Endothelial cell of umbilical vein (primary cell): ENCODE measurements around the gene SNX33.

Experiments used
- EZH2 ChIP-seq: IDR thresholded peaks from 2 replicates; pipeline ENCODE4 v1.6.1; 2012; ENCODE audit warnings: borderline replicate concordance, low read depth, mild to moderate bottlenecking, moderate library complexity, low read length, inconsistent platforms; ENCODE audit not compliant: severe bottlenecking
- FOS ChIP-seq: IDR thresholded peaks from 2 replicates; pipeline ENCODE4 v1.6.1; 2011; ENCODE audit warnings: mild to moderate bottlenecking, low read length, moderate library complexity, borderline replicate concordance; ENCODE audit not compliant: insufficient read depth
- GATA2 ChIP-seq: IDR thresholded peaks from 2 replicates; pipeline ENCODE4 v1.7.0; 2011; ENCODE audit warnings: low read depth, mild to moderate bottlenecking, moderate library complexity, mixed read lengths, low read length; ENCODE audit not compliant: insufficient read length, insufficient read depth
- JUN ChIP-seq: IDR thresholded peaks from 2 replicates; pipeline ENCODE4 v1.6.1; 2011; ENCODE audit warnings: borderline replicate concordance, low read depth; ENCODE audit not compliant: insufficient read length, insufficient read depth
- MYC ChIP-seq: IDR thresholded peaks from one replicate; pipeline ENCODE4 v1.6.1; 2011; ENCODE audit warnings: mild to moderate bottlenecking, low read depth, low read length
- POLR2A ChIP-seq: IDR thresholded peaks from 2 replicates; pipeline ENCODE4 v1.6.1; 2012; ENCODE audit warnings: low read depth, mild to moderate bottlenecking, control low read depth, low read length
- POLR2AphosphoS5 ChIP-seq: IDR thresholded peaks from 2 replicates; pipeline ENCODE4 v1.6.1; 2012; ENCODE audit warnings: low read depth, mild to moderate bottlenecking, control low read depth, low read length, moderate library complexity; ENCODE audit not compliant: insufficient read depth
- TF ChIP-seq, protein P1 (sequence below), 2 donors: IDR thresholded peaks; 1 replicate in 1 of 2; 2 replicates in 1 of 2; pipeline ENCODE4 v1.5.1; 2011; ENCODE audit warnings: low read length in 2 of 2, mild to moderate bottlenecking in 2 of 2, moderate library complexity in 2 of 2, control low read depth in 1 of 2, inconsistent platforms in 1 of 2, low read depth in 1 of 2; ENCODE audit not compliant: insufficient read depth in 1 of 2; ENCODE audit errors: extremely low read depth in 1 of 2
- TF ChIP-seq, protein P2 (sequence below): IDR thresholded peaks from 2 replicates; pipeline ENCODE4 v1.6.1; 2011; ENCODE audit not compliant: insufficient read depth, insufficient read length

DNA sequence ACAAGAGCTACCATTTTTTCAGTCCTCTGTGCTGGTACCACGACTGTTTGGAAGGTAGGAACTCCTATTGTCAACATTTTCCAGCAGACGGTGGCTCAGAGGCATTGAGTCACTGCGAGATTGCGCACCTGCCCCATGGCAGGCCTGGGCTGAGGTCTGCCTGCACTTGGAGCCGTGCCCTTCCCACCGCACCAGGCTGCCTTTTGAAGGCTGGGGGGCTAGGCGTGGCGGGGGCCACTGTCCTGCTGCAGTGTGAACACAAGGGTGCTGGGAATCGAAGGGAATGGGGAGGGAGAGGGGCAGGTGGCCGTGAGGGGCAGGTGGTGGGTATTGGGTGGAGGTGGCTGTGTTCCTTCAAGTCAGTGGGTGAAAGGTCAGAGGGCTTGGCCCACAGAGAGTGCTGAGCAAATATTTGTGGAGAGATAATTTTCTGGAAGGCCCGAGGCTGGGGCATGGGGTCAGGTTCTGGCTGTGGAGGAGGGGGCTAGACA, 16.3 kb downstream of the SNX33 start:
- TF ChIP-seq, protein P1, sequence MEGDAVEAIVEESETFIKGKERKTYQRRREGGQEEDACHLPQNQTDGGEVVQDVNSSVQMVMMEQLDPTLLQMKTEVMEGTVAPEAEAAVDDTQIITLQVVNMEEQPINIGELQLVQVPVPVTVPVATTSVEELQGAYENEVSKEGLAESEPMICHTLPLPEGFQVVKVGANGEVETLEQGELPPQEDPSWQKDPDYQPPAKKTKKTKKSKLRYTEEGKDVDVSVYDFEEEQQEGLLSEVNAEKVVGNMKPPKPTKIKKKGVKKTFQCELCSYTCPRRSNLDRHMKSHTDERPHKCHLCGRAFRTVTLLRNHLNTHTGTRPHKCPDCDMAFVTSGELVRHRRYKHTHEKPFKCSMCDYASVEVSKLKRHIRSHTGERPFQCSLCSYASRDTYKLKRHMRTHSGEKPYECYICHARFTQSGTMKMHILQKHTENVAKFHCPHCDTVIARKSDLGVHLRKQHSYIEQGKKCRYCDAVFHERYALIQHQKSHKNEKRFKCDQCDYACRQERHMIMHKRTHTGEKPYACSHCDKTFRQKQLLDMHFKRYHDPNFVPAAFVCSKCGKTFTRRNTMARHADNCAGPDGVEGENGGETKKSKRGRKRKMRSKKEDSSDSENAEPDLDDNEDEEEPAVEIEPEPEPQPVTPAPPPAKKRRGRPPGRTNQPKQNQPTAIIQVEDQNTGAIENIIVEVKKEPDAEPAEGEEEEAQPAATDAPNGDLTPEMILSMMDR (IDR thresholded peaks at IDR 0.05; ENCODE audit: extremely low read depth in 1 of 2, insufficient read depth in 1 of 2, low read depth in 1 of 2, low read length in 2 of 2): no peak
- TF ChIP-seq, protein P2, sequence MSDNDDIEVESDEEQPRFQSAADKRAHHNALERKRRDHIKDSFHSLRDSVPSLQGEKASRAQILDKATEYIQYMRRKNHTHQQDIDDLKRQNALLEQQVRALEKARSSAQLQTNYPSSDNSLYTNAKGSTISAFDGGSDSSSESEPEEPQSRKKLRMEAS: no peak
- no peak for TF ChIP-seq POLR2A
- no peak for TF ChIP-seq EZH2
- no peak for TF ChIP-seq JUN
- TF ChIP-seq FOS: no peak
- no peak for TF ChIP-seq POLR2AphosphoS5
- TF ChIP-seq MYC: no peak
- no peak for TF ChIP-seq GATA2
